HG02623 (cell line): ENCODE data around the gene MT1M.
"Not testable (repeated sequence)": the region's sequence is repeated elsewhere in the genome, so short reads cannot be mapped to it uniquely, and the experiment has no call there.

ENCODE experiments used
- ATAC-seq: cut with Tn5 transposase; IDR thresholded peaks from one replicate; pipeline ENCODE4 v1.9.1; 2021; ENCODE audit warnings: moderate library complexity; ENCODE audit not compliant: unreplicated experiment

Gene MT1M

DNA sequence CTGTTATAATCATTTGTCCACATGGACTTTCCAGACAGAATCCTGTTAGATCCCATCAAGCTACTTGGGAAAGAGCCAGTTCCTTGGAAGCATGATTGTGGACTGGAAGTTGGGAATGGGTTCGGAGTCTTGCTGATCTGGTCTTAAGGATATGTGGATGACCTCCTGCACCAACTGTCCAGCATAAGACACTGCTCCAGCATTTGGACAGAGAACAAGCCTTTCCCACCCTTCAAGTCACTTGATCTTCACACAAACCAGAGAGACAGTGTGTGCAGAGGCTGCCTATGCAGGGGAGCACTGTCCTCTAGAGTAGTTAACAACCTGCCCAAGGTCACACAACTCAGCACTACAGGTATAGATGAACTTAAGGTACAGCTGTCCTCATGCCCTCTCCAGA, 13.4 kb downstream of the MT1M start:
- no peak for ATAC-seq

DNA sequence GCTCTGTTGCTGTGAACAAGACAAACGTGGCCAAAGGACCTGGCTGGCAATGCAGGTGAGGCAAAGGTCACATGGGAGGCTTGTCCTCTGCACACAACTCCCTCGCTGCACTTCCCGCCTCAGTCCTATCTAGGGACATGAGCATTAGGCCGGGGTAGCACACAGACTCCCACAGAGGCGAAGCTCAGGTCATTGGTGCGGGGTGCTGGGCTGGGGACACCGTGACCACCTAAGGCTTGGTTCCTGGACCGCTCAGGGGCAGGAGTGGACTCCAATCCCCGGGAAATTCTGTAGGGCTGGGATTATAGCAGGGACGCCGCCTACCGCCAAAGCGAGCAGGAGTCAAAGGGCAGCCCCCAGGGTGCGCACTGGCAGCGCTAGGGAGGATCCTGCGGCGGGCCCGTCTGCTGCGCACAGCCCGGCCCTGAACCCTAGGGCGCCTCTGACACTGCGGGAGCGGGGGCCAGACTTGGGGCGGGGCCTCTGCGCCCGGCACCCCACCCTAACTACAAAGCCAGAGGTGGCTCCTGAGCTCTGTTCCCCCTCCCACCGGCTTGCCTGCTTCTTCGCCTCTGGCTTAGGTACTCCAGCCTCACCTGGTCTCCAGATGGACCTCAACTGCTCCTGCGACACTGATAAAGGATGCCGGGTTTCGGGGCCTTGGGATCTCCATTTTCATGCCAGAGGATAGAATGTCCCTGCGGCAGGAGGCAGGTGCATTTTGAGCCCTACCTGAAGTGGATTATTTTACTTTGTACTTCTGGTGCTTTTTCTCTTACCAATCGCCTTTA, 15.4 kb downstream of the MT1M start:
- ATAC-seq, result no peak

DNA sequence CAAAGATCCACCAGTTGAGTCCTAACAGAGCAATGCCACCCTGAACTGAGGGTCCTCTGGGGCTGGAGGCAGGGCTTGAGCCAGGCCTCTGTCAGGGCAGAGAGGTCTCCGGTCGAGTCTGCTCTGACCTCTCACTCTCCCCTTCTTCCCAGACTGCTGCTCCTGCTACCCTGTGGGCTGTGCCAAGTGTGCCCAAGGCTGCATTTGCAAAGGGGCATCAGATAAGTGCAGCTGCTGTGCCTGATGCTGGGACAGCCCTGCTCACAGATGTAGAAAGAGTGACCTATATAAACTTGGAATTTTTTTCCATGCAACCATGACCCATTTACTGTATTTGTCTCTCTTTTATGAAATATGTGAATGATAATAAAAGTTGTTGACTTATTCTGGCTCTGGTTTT, 16.8 kb downstream of the MT1M start:
- ATAC-seq, result no peak

DNA sequence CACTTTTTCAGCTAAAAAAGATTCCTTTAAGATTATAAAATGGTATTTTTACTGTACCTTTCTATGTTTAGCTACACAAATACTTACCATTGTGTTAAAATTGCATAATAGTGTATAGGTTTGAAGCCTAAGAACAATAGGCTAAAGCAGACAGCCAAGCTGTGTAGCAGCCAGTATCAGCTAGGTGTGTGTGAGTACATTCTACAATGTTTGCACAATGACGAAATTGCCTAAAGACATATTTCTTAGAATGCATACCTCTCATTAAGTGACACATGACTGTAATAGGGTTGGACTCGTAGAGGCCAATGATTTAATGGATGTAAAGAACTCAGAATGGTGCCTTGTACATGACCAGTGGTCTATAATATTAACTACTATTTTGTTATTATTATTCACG, 17.4 kb downstream of the MT1M start:
- ATAC-seq, result no peak

DNA sequence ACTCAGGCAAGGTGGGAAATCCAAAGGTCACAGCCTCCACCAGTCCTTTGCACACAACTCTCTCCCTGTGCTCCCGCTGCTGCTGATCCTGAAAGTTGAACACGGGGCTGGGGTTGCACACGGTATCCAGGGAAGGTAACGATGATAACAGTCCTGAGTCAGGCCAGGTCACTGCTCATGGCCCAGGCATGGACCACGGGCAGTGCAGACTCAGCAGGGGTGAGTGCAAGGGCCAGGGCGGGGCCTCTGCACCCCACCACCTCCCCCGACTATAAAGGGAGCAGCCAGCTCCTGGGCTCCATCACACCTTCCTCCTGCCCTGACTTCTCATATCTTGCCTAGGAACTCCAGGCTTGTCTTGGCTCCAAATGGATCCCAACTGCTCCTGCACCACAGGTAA, 19.1 kb downstream of the MT1M start, which contains the start of gene MT1B:
Gene MT1B, plus strand, starts transcription at position 301 of the 400 bp plus-strand sequence. Its CDS starts 68 bp downstream, at position 369.
- ATAC-seq, result no peak

DNA sequence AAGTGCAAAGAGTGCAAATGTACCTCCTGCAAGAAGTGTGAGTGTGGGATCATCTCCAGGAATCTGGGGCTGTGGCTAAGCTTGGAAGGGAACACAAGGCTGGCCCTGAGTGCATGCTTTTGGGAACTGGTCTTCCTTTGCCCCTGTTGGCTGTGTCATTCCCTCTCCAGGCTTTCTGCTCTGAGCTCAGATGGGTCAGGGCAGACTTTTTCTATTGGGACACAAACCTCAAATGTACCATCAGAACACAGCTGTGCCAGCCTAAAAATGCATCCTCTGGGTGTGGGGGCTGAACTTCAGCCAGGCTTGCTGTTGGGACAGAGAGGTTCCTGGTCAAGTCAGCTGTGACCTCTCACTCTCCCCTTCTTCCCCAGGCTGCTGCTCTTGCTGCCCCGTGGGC, 20.1 kb downstream of the MT1M start:
- ATAC-seq, result no peak

DNA sequence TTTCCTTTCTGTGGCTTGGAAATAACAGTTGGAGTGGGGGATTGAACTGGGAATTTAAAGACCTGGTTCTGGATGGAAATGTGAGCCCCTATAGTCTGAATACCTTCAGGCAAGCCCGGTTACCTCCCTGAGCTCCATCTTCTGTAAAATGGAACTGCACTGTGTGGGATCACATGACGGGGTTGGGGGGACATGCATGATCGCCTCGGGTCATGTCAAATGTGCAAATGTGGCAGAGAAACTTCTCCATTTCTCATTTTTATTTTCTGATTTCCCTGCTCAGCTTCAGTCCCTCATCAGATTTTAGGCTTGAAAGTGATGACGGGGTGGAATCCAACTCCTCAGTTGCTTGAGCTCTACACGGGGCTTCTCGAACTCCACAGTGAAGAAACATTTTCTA, 20.8 kb downstream of the MT1M start:
- ATAC-seq, result no peak

DNA sequence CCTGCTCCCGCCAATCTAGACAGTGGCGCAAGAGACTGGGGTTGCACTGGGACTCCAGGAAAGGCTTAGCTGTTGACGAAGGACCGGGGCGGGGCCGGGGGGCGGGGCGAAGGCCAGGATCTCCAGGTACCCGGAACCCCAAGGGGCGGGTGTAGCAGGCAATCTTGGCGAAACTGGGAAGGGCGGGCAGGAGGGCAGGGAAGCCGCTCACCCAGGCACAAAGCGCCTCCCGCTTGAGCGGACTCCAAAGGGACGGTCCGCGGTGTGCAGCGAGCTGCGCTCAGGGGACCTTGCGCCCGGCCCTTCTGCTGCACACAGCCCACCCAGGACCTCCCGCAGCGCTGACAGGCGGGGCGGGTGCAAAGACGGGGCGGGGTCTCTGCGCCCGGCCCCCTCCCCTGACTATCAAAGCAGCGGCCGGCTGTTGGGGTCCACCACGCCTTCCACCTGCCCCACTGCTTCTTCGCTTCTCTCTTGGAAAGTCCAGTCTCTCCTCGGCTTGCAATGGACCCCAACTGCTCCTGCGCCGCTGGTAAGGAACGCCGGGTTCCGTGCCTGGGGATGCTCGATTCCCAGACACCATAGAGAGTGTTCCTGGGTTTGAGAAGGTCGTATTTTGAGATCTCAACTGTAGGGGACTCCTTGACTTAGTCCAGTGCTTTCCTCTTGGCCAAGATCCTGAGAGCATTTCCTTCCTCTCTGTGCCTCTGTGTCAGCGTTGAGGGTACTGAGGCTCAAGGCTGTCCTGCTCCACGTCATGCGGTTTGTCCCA, 25.3 kb downstream of the MT1M start, which contains the start of gene MT1F:
Gene MT1F, plus strand, starts transcription at position 405 of the 772 bp plus-strand sequence. Its CDS starts 100 bp downstream, at position 505.
- no peak for ATAC-seq

DNA sequence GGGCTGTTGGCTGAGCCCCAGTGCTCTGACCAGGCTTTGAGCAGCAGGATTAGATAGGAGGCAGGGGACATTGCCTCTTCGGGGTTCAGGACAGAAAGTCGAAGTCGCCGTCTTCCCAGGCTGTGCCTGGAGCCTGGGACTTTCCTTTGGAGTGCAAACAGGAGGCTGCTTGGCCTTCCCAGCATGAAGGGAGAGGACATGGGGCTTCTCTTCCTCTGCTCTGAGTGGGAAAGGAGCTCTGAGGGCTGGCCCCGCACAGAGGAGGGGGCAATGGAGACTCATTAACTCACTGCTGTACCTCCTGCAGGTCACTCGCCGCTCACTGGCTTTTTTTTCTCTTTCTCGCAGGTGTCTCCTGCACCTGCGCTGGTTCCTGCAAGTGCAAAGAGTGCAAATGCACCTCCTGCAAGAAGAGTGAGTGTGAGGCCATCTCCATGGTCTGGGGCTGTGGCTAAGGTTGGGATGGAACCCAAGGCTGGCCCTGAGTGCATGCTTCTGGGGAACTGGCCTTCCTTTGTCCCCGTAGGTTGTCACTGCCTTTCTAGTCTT, 25.9 kb downstream of the MT1M start:
- ATAC-seq, result no peak

DNA sequence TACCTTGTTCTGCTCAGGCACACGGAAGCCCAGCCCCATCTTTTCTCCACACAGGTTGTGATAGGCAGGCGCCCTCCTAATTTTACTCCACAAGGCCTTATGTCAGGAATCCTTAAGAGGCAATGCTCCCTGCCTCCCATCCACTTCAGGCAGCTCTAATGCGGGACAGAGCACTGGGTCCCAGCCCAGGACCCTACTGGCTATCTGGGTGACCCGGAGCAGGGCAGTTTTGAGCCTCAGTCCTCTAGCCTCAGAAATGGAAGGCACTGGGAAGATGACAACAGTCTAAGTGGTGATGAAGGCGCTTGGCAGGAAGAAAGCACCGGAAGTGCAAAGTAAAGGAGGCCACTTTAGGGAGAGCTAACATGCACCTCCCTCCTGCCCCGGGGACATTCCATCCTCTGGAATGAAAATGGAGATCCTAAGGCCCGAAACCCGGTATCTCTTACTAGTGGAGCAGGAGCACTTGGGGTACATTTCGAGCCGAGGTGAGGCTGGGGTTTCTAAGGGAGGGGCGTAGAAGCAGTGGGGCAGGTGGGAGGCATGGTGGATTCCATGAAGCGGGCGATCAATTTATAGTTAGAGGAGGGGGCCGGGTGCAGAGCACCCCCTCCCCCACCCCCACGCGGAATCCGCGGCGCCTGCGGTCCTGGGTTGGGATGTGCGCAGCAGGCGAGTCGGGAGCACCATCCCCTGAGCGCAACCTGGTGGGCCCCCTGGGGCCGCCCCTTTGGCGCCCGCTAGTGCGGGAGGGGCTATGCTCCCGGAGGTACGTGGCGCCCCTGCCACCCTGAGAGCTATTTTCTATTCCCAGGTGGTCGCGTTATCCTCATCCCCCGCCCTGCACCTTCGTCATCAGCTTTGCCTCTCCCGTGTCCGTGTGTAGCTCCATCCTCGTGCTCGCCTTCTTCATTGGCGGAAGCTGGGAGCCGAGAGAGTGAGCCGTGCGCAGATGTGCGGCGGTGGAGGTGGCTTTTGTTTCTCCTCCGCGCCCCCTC, 30.2 kb downstream of the MT1M start:
- ATAC-seq, result no peak

DNA sequence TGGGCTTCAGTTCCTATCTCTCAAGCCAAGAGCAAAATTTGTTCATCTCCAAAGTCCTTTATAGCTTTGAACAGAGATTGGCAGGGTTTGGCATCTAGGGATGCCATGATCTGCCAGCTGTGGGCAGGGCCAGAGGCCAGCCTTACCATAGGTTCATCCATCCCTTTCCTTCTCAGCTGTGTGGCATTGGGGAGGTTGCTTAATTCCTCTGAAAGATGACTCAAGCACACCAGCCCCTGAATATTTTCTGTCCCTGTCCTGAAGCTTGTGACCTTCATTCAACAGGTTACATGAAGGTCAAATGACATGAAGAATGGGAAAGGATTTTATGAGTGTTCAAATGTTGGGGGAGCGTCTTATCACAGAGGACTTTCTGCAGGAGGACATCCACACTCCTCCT, 32.0 kb downstream of the MT1M start:
- no peak for ATAC-seq

DNA sequence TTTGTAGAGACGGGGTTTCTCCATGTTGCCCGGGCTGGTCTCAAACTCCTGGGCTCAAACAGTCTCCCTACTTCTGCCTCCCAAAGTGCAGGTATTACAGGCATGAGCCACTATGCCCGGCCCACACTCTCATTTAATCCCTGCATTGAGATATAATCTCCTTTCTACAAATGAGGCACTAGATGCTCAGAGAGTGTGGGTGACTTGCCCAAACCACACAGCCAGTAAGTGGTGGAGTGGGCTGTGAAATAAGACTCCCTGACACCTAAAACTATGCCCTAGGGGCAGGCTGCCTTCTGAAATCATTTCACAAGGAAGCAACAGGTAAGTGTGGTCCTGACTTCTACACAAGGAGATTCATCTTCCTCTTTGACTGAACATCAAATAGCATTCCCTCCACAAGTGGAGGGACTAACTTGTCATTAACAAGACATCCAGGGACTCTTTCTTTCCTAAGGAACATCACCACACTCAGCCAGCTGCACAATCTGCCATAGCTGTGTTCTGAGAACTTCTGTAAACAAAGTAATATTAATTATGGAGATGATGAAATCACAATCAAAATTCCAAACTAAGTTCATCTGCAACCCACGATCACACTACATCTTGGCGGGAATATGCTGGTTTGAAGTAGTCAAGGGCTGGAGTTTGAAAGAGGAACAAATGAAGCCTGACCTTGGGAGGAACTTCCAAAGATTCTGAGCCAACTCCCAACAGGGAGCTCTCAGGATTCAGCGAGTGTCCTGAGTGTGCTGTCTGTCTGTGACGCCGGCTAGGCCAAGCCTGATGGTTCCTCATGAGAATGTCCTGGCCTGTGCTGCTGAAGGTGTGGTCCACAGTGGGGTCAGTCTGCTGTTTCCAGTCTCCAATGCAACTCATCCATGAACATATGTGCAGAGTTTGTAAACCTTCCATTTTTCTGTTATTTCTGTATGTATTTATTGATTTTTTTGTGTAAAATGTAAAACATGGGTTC, 33.1 kb downstream of the MT1M start:
- ATAC-seq, result not testable (repeated sequence)

DNA sequence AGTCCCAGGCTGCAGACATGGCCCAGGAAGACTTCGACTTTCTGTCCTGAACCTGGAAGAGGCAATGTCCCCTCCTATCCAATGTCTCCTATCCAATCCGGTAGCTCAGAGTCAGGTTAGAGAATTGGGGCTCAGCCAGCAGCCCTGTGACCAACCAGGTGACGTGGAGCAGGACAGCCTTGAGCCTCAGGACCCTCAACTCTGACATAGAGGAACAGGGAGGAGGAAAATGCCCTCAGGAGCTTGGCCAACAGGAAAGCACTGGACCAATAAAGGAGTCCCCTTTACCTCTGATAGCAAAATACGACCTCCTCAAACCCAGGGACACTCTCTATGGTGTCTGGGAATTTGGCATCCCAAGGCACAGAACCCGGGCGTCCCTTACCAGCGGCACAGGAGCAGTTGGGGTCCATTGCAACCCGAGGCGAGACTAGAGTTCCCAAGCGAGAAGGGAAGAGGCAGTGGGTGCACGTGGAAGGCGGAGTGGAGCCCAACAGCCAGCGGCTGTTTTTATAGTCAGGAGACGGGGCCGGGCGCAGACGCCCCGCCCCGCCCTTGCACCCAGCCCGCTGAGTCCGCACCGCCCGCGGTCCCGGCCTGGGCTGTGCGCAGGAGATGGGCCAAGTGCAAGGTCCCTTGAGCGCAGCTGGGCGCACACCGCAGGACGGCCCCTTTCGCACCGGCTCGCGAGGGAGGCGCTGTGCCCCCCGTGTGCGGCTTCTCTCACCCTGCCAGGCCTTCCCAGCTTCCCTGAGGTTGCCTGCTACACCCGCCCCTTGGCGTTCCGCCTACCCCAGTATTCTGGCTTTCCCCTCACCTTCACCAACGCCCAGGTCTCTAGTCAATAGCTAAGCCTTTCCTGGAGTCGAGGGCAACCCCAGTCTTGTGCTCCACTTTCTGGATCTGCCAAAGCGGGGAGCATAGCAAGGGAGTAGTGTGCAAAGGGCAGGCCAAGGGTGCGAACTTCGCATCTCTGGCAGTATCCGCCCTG, 35.4 kb downstream of the MT1M start, which contains the start of gene MT1G:
Gene MT1G, minus strand, starts transcription at position 485 of the 991 bp plus-strand sequence. Its CDS starts 72 bp downstream, at position 413.
- no peak for ATAC-seq

DNA sequence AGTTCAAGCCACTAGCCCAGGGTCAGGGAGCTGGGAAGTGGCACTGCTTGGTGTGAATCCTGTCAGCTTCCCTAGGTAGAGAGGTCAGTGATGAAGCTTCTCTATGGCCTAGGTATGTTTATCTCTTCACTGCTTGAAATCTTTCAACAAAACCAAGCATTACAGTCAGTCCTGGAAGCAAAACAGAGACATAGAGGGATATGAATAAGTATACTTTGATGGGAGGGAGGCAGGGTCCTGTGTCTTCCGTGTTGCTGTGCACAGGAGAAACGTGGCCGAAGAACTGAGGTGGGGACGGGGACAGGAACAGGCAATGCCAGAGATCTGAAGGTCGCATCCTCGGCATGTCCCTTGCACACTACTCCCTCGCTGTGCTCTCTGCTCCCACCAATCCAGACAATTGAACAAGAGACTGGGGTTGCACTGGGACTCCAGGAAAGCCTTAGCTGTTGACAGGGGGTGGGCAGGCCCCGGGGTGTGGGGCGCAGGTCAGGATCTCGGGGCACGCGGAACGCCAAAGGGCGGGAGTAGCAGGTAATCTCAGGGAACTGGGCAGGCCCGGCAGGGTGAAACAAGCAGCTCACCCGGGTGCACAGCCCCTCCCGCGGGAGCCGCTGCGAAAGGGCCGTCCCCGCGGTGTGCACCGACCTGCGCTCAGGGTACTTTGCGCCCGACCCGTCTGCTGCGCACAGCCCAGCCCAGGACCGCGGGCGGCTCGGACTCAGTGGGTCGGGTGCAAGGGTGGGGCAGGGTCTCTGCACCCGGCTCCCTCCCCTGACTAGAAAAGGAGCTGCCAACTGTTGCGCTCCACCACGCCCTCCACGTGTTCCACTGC, 36.8 kb downstream of the MT1M start, which contains the start of gene MT1H:
Gene MT1H, plus strand, starts transcription at position 810 of the 835 bp plus-strand sequence. CDS start 71 bp downstream, outside the sequence.
- no peak for ATAC-seq

DNA sequence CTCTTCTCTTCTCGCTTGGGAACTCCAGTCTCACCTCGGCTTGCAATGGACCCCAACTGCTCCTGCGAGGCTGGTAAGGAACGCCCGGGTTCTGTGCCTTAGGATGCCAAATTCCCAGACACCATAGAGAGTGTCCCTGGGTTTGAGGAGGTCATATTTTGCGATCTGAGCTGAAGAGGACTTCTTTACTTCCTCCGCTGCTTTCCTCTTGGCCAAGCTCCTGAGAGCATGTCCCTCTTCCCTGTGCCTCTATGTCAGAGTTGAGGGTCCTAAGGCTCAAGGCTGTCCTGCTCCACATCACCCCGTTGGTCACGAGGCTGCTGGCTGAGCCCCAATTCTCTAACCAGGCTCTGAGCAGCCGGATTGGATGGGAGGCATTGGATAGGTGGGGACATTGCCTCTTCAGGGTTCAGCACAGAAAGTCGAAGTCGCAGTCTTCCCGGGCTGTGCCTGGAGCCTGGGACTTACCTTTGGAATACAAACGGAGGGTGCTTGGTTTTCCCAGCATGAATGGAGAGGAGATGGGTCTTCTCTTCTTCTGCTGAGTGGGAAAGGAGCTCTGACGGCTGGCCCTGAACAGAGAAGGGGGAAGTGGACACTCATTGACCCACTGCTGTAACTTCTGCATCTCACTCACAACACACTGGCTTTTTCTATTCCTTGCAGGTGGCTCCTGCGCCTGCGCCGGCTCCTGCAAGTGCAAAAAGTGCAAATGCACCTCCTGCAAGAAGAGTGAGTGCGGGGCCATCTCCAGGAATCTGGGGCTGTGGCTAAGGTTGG, 37.6 kb downstream of the MT1M start:
- no peak for ATAC-seq

DNA sequence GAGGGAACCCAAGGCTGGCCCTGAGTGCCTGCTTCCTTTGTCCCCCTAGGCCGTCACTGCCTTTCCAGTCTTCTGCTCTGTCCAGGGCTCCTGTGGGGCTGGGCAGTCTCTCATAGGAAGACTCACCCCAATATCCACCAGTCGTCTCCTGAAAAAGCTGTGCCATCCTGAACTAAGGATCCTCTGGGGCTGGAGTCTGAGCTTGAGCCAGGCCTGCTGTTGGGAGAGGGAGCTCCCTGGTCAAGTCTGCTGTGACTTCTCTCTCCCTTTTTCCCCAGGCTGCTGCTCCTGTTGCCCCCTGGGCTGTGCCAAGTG, 38.1 kb downstream of the MT1M start:
- no peak for ATAC-seq
